PC-9 (cell line): Measurements from ENCODE around the gene ST6GALNAC6. TPM values are rescaled to one million over a fixed set of nuclear protein-coding genes. Genes with fewer than 3 reads are reported as not detected.

ENCODE experiments used
- BruUV-seq: library from RNA; stranded (reverse); fragments of 400-500 nt; replicated peaks from 2 replicates; lab custom pipeline; 2021; lab: Mats Ljungman, UMichigan
- CTCF ChIA-PET: fragments of 300-600 bp; sonication (Branson Sonifier 250); formaldehyde crosslinking; loops from one replicate; lab custom pipeline; 2022; ENCODE audit warnings: antibody characterized with exemption; lab: Charles Lee
- POLR2A ChIA-PET: fragments of 300-600 bp; sonication (Branson Sonifier 250); formaldehyde crosslinking; loops from one replicate; lab custom pipeline; 2022; ENCODE audit warnings: antibody characterized with exemption; ENCODE audit not compliant: unreplicated experiment; lab: Charles Lee
- DNase-seq, 2 experiments: peaks; one replicate each; pipeline versions ENCODE4 v3.0.0 to v3.0.0-alpha.2; 2015 to 2022; ENCODE audit warnings: mixed read lengths in 1 of 2
- H2AFZ ChIP-seq: fragments of 200-600 bp; sonication (generic); 2 replicates; pipeline ENCODE4 v1.8.1; 2017; ENCODE audit warnings: antibody characterized with exemption
- H3F3A ChIP-seq: fragments of 200-600 bp; sonication (generic); 2 replicates; pipeline ENCODE4 v1.8.1; 2017; ENCODE audit warnings: antibody characterized with exemption, mild to moderate bottlenecking, low read depth; ENCODE audit not compliant: insufficient read depth
- H3K27ac ChIP-seq: fragments of 200-600 bp; sonication (generic); 2 replicates; pipeline ENCODE4 v1.6.1; 2016; ENCODE audit warnings: mixed run types
- H3K27me3 ChIP-seq: fragments of 200-600 bp; sonication (generic); 2 replicates; pipeline ENCODE4 v1.6.1; 2016; ENCODE audit warnings: low read depth, mixed run types; ENCODE audit not compliant: insufficient read depth
- H3K36me3 ChIP-seq: fragments of 200-600 bp; sonication (generic); 2 replicates; pipeline ENCODE4 v1.6.1; 2016; ENCODE audit warnings: low read depth, mixed run types
- H3K4me1 ChIP-seq: fragments of 200-600 bp; sonication (generic); replicated peaks from 2 replicates; pipeline ENCODE4 v1.6.1; 2016; ENCODE audit warnings: mixed run types; ENCODE audit not compliant: insufficient read depth
- H3K4me2 ChIP-seq: fragments of 200-600 bp; sonication (generic); 2 replicates; pipeline ENCODE4 v1.6.1; 2017; ENCODE audit warnings: mixed run types
- H3K4me3 ChIP-seq: fragments of 200-600 bp; sonication (generic); 2 replicates; pipeline ENCODE4 v1.6.1; 2016; ENCODE audit warnings: mixed run types
- H3K79me2 ChIP-seq: fragments of 200-600 bp; sonication (generic); 2 replicates; pipeline ENCODE4 v1.6.1; 2017; ENCODE audit warnings: low read depth, mixed run types
- H3K9me2 ChIP-seq: fragments of 200-600 bp; sonication (generic); 2 replicates; pipeline ENCODE4 v1.8.1; 2017; ENCODE audit warnings: mild to moderate bottlenecking; ENCODE audit not compliant: insufficient read depth
- H3K9me3 ChIP-seq: fragments of 200-600 bp; sonication (generic); 2 replicates; pipeline ENCODE4 v1.8.1; 2016; ENCODE audit warnings: low read depth; ENCODE audit not compliant: insufficient read depth
- H4K20me1 ChIP-seq: fragments of 200-600 bp; sonication (generic); 2 replicates; pipeline ENCODE4 v1.8.1; 2017; ENCODE audit not compliant: insufficient read depth
- CTCF ChIP-seq: fragments of 200-600 bp; sonication (generic); conservative IDR thresholded peaks from 2 replicates; pipeline ENCODE4 v1.6.1; 2017; ENCODE audit warnings: mixed run types, antibody characterized with exemption, mild to moderate bottlenecking, moderate library complexity
- EZH2 ChIP-seq: fragments of 200-600 bp; sonication (generic); IDR thresholded peaks from 2 replicates; pipeline ENCODE4 v1.8.0; 2017; ENCODE audit warnings: antibody characterized with exemption, low read depth
- intact Hi-C: fragments of 100-400 bp; cut with micrococcal nuclease; formaldehyde crosslinking; loops from one replicate; pipeline ENCODE4 v1.10.0; 2022; ENCODE audit not compliant: unreplicated experiment
- total RNA-seq: library from RNA; stranded (reverse); gene quantifications from 2 replicates; pipeline ENCODE4 v1.2.3, GENCODE V29; 2021

ST6GALNAC6 gene
- total RNA-seq, 1 experiment from 2014 or later: 23.3 TPM

- H3K27ac ChIP-seq: no peak overlapping the region
- no peaks in the 10 kb centered on the region for H3K36me3 ChIP-seq
- no peaks in the 10 kb centered on the region for H3K79me2 ChIP-seq
- POLR2A ChIA-PET: interaction anchor here (0.6 kb wide), 1 partner anchor 123 kb away, joined by 3 read pairs; no protein-coding TSS in a partner anchor
- H2AFZ ChIP-seq: no peak overlapping the region
- TF ChIP-seq EZH2 (no peak), CTCF (no peak)
- no peaks in the 10 kb centered on the region for H3K9me2 ChIP-seq
- CTCF ChIA-PET: no interaction called here
- H3K4me1 ChIP-seq: no peaks in the 10 kb centered on the region
- H3K9me3 ChIP-seq: no peaks in the 10 kb centered on the region
- no peaks in the 10 kb centered on the region for H4K20me1 ChIP-seq
- no peak for DNase-seq
- peaks cover 7% of the 10 kb centered on the region; the same call in 1 of the 2 replicates for H3F3A ChIP-seq
- no peak overlapping the region for H3K4me2 ChIP-seq
- no peaks in the 10 kb centered on the region for H3K27me3 ChIP-seq
- no TSS peak for BruUV-seq
- H3K4me3 ChIP-seq: no peak overlapping the region
- intact Hi-C loops: no loop called here
Observed at GRCh38 chr9:127866535-127866934, 32.9 kb downstream of the ST6GALNAC6 start.

- Histone ChIP-seq H3K9me3 (no peaks in the 10 kb centered on the region), H3K9me2 (no peaks in the 10 kb centered on the region), H2AFZ (no peak overlapping the region), H3K4me1 (no peaks in the 10 kb centered on the region), H3K4me2 (no peak overlapping the region), H3K36me3 (no peaks in the 10 kb centered on the region), H3K27me3 (no peaks in the 10 kb centered on the region), H3F3A (peaks cover 7% of the 10 kb centered on the region; the same call in 1 of the 2 replicates), H4K20me1 (no peaks in the 10 kb centered on the region), H3K4me3 (no peak overlapping the region), H3K79me2 (no peaks in the 10 kb centered on the region), H3K27ac (no peak overlapping the region)
- POLR2A ChIA-PET: interaction anchor here (0.6 kb wide), 1 partner anchor 123 kb away, joined by 3 read pairs; no protein-coding TSS in a partner anchor
- no TSS peak for BruUV-seq
- no peak for DNase-seq
- TF ChIP-seq EZH2: no peak
- TF ChIP-seq CTCF: no peak
- CTCF ChIA-PET: interaction anchor here (0.7 kb wide), 1 partner anchor 28 kb away, joined by 3 read pairs; no protein-coding TSS in a partner anchor
- intact Hi-C loops: no loop called here
Observed at GRCh38 chr9:127865645-127866464, 33.5 kb downstream of the ST6GALNAC6 start.

GRCh38 chr9:127863191-127863621 lies 36.2 kb downstream of the ST6GALNAC6 start:
- Histone ChIP-seq H3K27me3 (no peaks in the 10 kb centered on the region), H3F3A (peaks cover 7% of the 10 kb centered on the region; the same call in 1 of the 2 replicates), H3K9me2 (no peaks in the 10 kb centered on the region), H3K4me2 (no peak overlapping the region), H2AFZ (no peak overlapping the region), H3K36me3 (no peaks in the 10 kb centered on the region), H4K20me1 (no peaks in the 10 kb centered on the region), H3K4me3 (no peak overlapping the region), H3K79me2 (no peaks in the 10 kb centered on the region), H3K27ac (no peak overlapping the region), H3K4me1 (no peaks in the 10 kb centered on the region), H3K9me3 (no peaks in the 10 kb centered on the region)
- no peak for TF ChIP-seq EZH2
- TF ChIP-seq CTCF: no peak
- intact Hi-C loops: no loop called here
- CTCF ChIA-PET: no interaction called here
- no TSS peak for BruUV-seq
- POLR2A ChIA-PET: interaction anchor here (0.5 to 0.6 kb wide), 2 partner anchors 78 to 751 kb away, joined by 3 to 7 read pairs; partner anchors contain the start of gene CDK9
- no peak for DNase-seq
